ENCODE results near the gene S100G. TPM values are rescaled to one million over a fixed set of nuclear protein-coding genes. Genes with fewer than 3 reads are reported as not detected.

The S100G gene
- total RNA-seq, 1 experiment from 2014 or later, result not detected

DNA sequence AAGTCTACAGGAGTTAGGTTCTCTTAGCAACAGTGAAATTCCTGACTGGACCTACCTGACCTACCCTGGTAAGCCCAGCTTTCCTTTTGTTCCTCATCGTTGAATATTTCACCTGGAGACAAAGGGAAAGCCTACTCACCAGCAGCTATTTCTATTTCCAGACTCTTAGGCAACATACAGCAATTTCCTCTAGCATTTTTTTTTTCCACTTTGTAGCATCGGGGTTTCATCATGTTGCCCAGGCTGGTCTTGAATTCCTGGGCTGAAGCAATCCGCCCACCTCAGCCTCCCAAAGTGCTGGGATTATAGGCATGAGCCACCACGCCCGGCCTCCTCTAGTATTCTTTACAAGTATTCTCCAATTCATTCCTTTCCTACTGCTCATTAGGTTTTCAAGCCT lies 6.8 kb upstream of the S100G start:
- Mint-ChIP-seq H3K4me1 (ENCODE audit: insufficient read depth, unreplicated experiment) (peaks cover 6% of the 10 kb centered on the region), H3K36me3 (ENCODE audit: insufficient read depth, unreplicated experiment) (peaks cover 12% of the 10 kb centered on the region), H3K4me3 (ENCODE audit: unreplicated experiment) (no peak overlapping the region), H3K27ac (ENCODE audit: low read depth, unreplicated experiment) (no peak overlapping the region), H3K9me3 (ENCODE audit: unreplicated experiment) (no peaks in the 10 kb centered on the region), H3K27me3 (ENCODE audit: insufficient read depth, unreplicated experiment) (peaks cover 69% of the 10 kb centered on the region)
- TF ChIP-seq, protein P1, sequence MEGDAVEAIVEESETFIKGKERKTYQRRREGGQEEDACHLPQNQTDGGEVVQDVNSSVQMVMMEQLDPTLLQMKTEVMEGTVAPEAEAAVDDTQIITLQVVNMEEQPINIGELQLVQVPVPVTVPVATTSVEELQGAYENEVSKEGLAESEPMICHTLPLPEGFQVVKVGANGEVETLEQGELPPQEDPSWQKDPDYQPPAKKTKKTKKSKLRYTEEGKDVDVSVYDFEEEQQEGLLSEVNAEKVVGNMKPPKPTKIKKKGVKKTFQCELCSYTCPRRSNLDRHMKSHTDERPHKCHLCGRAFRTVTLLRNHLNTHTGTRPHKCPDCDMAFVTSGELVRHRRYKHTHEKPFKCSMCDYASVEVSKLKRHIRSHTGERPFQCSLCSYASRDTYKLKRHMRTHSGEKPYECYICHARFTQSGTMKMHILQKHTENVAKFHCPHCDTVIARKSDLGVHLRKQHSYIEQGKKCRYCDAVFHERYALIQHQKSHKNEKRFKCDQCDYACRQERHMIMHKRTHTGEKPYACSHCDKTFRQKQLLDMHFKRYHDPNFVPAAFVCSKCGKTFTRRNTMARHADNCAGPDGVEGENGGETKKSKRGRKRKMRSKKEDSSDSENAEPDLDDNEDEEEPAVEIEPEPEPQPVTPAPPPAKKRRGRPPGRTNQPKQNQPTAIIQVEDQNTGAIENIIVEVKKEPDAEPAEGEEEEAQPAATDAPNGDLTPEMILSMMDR (IDR thresholded peaks at IDR 0.05; ENCODE audit: unreplicated experiment), result no peak
- CTCF ChIA-PET, result interaction anchor here (0.6 to 2.2 kb wide), 4 partner anchors 26 to 212 kb away, joined by 3 to 10 read pairs (median 3); no protein-coding TSS in a partner anchor
- intact Hi-C loops (cut with micrococcal nuclease), result no loop called here
- POLR2A ChIA-PET, result no interaction called here
- no TSS peak for BruUV-seq (replicated peaks)
- peak; percentile 55 for DNase-seq (ENCODE audit: unreplicated experiment)

DNA sequence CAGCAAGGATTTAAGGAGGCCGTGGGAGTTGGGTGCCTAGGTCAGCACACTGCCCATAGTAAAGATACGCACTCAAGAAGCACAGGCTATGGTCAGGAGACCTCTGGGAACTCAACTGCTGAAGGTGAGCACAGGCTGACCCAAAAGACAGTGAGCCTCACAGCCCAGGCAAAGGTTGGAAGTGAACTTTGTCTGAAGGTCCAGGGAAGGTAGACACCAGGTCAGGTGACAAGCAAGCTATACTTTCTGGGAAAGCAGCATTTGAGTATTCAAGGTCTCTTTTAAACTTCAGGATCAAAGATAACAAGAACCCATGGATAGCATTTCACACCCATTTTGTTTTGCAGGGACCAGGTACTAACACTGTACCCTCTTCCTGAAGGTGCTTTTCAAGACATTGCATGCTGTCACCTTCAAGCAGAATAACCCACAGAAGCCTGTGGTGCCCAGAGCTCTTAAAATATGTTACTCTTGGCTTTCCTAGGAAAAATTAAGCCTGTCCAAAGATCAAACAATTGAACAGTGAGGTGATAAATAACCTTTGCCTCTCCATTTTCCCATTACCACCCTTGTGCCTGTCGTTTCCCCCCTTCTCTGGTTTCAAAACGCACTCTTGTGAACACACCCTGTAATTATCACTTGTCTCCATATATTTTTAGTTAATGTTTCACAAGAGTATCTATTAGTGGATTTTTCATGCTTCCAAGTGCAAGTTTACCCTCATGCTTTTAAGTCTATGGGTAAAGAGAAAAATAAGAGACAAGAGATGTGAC lies 3.4 kb upstream of the S100G start:
- intact Hi-C loops (cut with micrococcal nuclease), result no loop called here
- H3K27me3 Mint-ChIP-seq (ENCODE audit: insufficient read depth, unreplicated experiment), result peaks cover 55% of the 10 kb centered on the region
- no peak overlapping the region for H3K4me3 Mint-ChIP-seq (ENCODE audit: unreplicated experiment)
- peaks cover 13% of the 10 kb centered on the region for H3K36me3 Mint-ChIP-seq (ENCODE audit: insufficient read depth, unreplicated experiment)
- ChIA-PET CTCF (no interaction called here), POLR2A (no interaction called here)
- no peak overlapping the region for H3K27ac Mint-ChIP-seq (ENCODE audit: low read depth, unreplicated experiment)
- DNase-seq (ENCODE audit: unreplicated experiment), result no peak
- no TSS peak for BruUV-seq (replicated peaks)
- TF ChIP-seq, protein P1 (IDR thresholded peaks at IDR 0.05; ENCODE audit: unreplicated experiment), result no peak
- no peaks in the 10 kb centered on the region for H3K9me3 Mint-ChIP-seq (ENCODE audit: unreplicated experiment)
- H3K4me1 Mint-ChIP-seq (ENCODE audit: insufficient read depth, unreplicated experiment), result peaks cover 6% of the 10 kb centered on the region

DNA sequence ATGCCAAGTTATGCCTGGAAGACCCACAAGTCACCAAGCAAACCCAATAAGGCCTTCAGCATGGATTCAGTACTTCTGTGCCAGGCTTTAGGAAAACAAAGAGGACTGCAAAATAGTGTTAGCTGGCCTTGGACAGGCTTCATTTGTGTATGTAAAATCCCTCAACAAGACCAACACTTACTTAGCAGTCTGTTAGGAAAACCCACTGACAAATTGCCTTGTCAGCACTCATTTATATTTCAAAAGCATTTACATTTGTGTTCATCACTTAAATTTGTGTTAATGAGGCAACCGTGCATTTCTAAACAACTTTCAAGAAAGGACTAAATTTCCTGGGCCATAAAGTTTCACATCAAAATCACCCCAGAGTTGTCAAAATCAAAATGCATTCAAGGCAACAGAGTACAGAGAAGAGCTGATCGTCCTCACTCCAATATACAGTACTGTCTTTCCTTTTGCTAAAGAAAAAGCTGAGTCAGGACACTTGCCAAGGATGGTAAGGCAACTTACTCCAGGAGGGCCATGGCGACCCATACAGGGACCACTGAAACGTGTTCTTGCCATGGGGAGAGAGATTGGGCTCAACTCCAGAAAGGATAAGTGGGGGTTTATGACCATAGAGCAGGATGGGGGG lies 1.6 kb downstream of the S100G start:
- intact Hi-C loops (cut with micrococcal nuclease), result no loop called here
- Mint-ChIP-seq H3K9me3 (ENCODE audit: unreplicated experiment) (no peaks in the 10 kb centered on the region), H3K4me3 (ENCODE audit: unreplicated experiment) (no peak overlapping the region), H3K36me3 (ENCODE audit: insufficient read depth, unreplicated experiment) (peaks cover 13% of the 10 kb centered on the region), H3K27ac (ENCODE audit: low read depth, unreplicated experiment) (no peak overlapping the region), H3K4me1 (ENCODE audit: insufficient read depth, unreplicated experiment) (no peaks in the 10 kb centered on the region), H3K27me3 (ENCODE audit: insufficient read depth, unreplicated experiment) (peaks cover 65% of the 10 kb centered on the region)
- CTCF ChIA-PET, result interaction anchor here (0.6 to 1.4 kb wide), 4 partner anchors 13 to 243 kb away, joined by 3 to 5 read pairs (median 3); no protein-coding TSS in a partner anchor
- POLR2A ChIA-PET, result no interaction called here
- TF ChIP-seq, protein P1 (IDR thresholded peaks at IDR 0.05; ENCODE audit: unreplicated experiment), result no peak
- BruUV-seq (replicated peaks), result no TSS peak
- DNase-seq (ENCODE audit: unreplicated experiment), result no peak

DNA sequence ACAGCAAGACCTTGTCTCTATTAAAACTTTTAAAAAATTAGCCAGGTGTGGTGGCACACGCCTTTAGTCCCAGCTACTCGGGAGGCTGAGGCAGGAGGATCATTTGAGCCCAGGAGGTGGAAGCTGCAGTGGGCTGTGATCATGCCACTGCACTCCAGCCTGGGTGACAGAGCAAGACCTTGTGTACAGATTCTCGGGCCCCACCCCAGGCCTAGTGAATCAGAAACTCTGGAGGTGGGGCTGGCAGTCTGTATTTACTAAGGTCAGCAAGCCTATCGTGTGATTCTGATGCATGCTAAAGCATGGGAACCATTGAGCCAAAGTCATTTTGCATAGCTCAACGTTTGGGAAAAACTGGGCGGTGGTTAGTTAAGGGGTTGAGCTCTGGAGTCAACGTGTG lies 3.5 kb downstream of the S100G start:
- Mint-ChIP-seq H3K27ac (ENCODE audit: low read depth, unreplicated experiment) (no peak overlapping the region), H3K4me3 (ENCODE audit: unreplicated experiment) (no peak overlapping the region), H3K4me1 (ENCODE audit: insufficient read depth, unreplicated experiment) (no peaks in the 10 kb centered on the region), H3K36me3 (ENCODE audit: insufficient read depth, unreplicated experiment) (peaks cover 7% of the 10 kb centered on the region), H3K9me3 (ENCODE audit: unreplicated experiment) (no peaks in the 10 kb centered on the region), H3K27me3 (ENCODE audit: insufficient read depth, unreplicated experiment) (peaks cover 59% of the 10 kb centered on the region)
- CTCF ChIA-PET, result no interaction called here
- BruUV-seq (replicated peaks), result no TSS peak
- intact Hi-C loops (cut with micrococcal nuclease), result no loop called here
- POLR2A ChIA-PET, result interaction anchor here (1.3 kb wide), 1 partner anchor 11 kb away, joined by 3 read pairs; no protein-coding TSS in a partner anchor
- TF ChIP-seq, protein P1 (IDR thresholded peaks at IDR 0.05; ENCODE audit: unreplicated experiment), result no peak
- no peak for DNase-seq (ENCODE audit: unreplicated experiment)
